ENCODE results near the gene CD52. TPM values are rescaled to one million over a fixed set of nuclear protein-coding genes. Genes with fewer than 3 reads are reported as not detected.

CD52 gene
- total RNA-seq, 1 experiment from 2014 or later, result 2.0 TPM

GRCh38 chr1:26322042-26322331 lies 4.2 kb downstream of the CD52 start:
- no peaks in the 10 kb centered on the region for H3K79me2 ChIP-seq (ENCODE audit: insufficient read depth, low read length)
- intact Hi-C loops (cut with micrococcal nuclease), result loop anchor here (5.0 kb wide), 1 partner anchor 155 kb away; the partner anchor contains the start of genes C1orf232 and ZNF593
- no peak for TF ChIP-seq MAX (IDR thresholded peaks at IDR 0.05)
- TF ChIP-seq FOSL1 (IDR thresholded peaks at IDR 0.05; ENCODE audit: low read depth), result no peak
- TF ChIP-seq CBX3 (IDR thresholded peaks at IDR 0.05; ENCODE audit: low read depth), result no peak
- TF ChIP-seq SP1 (IDR thresholded peaks at IDR 0.05; ENCODE audit: low read depth), result no peak
- TF ChIP-seq EZH2phosphoT487 (IDR thresholded peaks at IDR 0.05; ENCODE audit: borderline replicate concordance), result no peak
- TF ChIP-seq, protein P1, sequence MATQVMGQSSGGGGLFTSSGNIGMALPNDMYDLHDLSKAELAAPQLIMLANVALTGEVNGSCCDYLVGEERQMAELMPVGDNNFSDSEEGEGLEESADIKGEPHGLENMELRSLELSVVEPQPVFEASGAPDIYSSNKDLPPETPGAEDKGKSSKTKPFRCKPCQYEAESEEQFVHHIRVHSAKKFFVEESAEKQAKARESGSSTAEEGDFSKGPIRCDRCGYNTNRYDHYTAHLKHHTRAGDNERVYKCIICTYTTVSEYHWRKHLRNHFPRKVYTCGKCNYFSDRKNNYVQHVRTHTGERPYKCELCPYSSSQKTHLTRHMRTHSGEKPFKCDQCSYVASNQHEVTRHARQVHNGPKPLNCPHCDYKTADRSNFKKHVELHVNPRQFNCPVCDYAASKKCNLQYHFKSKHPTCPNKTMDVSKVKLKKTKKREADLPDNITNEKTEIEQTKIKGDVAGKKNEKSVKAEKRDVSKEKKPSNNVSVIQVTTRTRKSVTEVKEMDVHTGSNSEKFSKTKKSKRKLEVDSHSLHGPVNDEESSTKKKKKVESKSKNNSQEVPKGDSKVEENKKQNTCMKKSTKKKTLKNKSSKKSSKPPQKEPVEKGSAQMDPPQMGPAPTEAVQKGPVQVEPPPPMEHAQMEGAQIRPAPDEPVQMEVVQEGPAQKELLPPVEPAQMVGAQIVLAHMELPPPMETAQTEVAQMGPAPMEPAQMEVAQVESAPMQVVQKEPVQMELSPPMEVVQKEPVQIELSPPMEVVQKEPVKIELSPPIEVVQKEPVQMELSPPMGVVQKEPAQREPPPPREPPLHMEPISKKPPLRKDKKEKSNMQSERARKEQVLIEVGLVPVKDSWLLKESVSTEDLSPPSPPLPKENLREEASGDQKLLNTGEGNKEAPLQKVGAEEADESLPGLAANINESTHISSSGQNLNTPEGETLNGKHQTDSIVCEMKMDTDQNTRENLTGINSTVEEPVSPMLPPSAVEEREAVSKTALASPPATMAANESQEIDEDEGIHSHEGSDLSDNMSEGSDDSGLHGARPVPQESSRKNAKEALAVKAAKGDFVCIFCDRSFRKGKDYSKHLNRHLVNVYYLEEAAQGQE (IDR thresholded peaks at IDR 0.05; ENCODE audit: low read depth), result no peak
- no peak for TF ChIP-seq ATF3 (IDR thresholded peaks at IDR 0.05)
- TF ChIP-seq SRF (IDR thresholded peaks at IDR 0.05; ENCODE audit: low read depth), result no peak
- no peak for TF ChIP-seq POLR2AphosphoS5 (IDR thresholded peaks at IDR 0.05; ENCODE audit: low read depth, low read length)
- TF ChIP-seq ZFX (IDR thresholded peaks at IDR 0.05), result no peak
- TF ChIP-seq CEBPB (IDR thresholded peaks at IDR 0.05; ENCODE audit: low read depth), result no peak
- no peak for TF ChIP-seq TCF7L2 (IDR thresholded peaks at IDR 0.05; ENCODE audit: borderline replicate concordance, extremely low read depth, insufficient read depth, insufficient read length)
- TF ChIP-seq ZNF274 (IDR thresholded peaks at IDR 0.05; ENCODE audit: low read depth, low read length), result no peak
- TF ChIP-seq JUND (IDR thresholded peaks at IDR 0.05), result no peak
- TF ChIP-seq ELF1 (IDR thresholded peaks at IDR 0.05; ENCODE audit: borderline replicate concordance, low read depth), result no peak
- no peak for TF ChIP-seq ZBTB33 (IDR thresholded peaks at IDR 0.05; ENCODE audit: extremely low read depth, insufficient replicate concordance, low read length)
- H3K27me3 ChIP-seq (ENCODE audit: insufficient read depth, low read length), result no peaks in the 10 kb centered on the region
- H3K9me2 ChIP-seq (ENCODE audit: insufficient read depth), result no peaks in the 10 kb centered on the region
- POLR2A ChIA-PET, result no interaction called here
- RAD21 ChIA-PET (ENCODE audit: low non-redundant PET in 1 of 2, low total read pairs in 2 of 2, uncharacterized antibody in 2 of 2, unreplicated experiment in 2 of 2), result interaction anchor here (0.6 to 1.3 kb wide), 4 partner anchors 37 to 177 kb away, joined by 3 to 4 read pairs (median 4); no protein-coding TSS in a partner anchor
- ATAC-seq, result no peak
- DNase-seq (ENCODE audit: low read depth, low spot score), result no peak
- BruUV-seq (replicated peaks), result no TSS peak
- no peak overlapping the region for H2AFZ ChIP-seq (ENCODE audit: low read depth, low read length, poor library complexity, severe bottlenecking)
- peaks cover 0 to 10% of the 10 kb centered on the region in 2 experiments; a peak in 2 of 4 replicates for H3K36me3 ChIP-seq (ENCODE audit: control insufficient read depth in 1 of 2, insufficient read depth in 2 of 2, low read length in 2 of 2)
- H3K9me3 ChIP-seq (ENCODE audit: control insufficient read depth in 1 of 2, insufficient read depth in 1 of 2, low read depth in 1 of 2, low read length in 2 of 2), result no peaks in the 10 kb centered on the region
- H3K4me1 ChIP-seq (ENCODE audit: control insufficient read depth in 1 of 2, insufficient read depth in 2 of 2, low read length in 2 of 2), result peaks cover 5 to 16% of the 10 kb centered on the region in 2 experiments; a peak in 3 of 4 replicates
- no peak overlapping the region for H3K4me2 ChIP-seq (ENCODE audit: low read length)
- CTCF ChIA-PET, result interaction anchor here (0.7 to 4.4 kb wide), 9 partner anchors 10 to 177 kb away, joined by 3 to 47 read pairs (median 8); partner anchors contain the start of genes SH3BGRL3 and ZNF593
- no peak overlapping the region for H3K9ac ChIP-seq (ENCODE audit: low read length)
- H3K27ac ChIP-seq (ENCODE audit: low read depth, low read length), result no peak overlapping the region
- H4K20me1 ChIP-seq (ENCODE audit: insufficient read depth), result no peaks in the 10 kb centered on the region
- H3K4me3 ChIP-seq (replicated peaks in 1 of 2; ENCODE audit: low read depth in 1 of 2, low read length in 2 of 2), result no peak overlapping the region
